Small intestine (tissue), 7 donors: ENCODE results near the gene EPSTI1. TPM values are rescaled to one million over a fixed set of nuclear protein-coding genes. Genes with fewer than 3 reads are reported as not detected.
A peak's percentile ranks its signal among the peaks of the same experiment; 100 is the strongest.

Experiments
- DNase-seq, 2 donors: peaks; one replicate each; pipeline versions ENCODE4 v3.0.0 to v3.0.0-alpha.2; 2013
- FAIRE-seq: peaks from 2 replicates; lab custom pipeline; 2012; peaks lifted over from hg19 to GRCh38; lab: Jason Lieb, UNC
- H3K27ac ChIP-seq, 3 donors: one replicate each; pipeline ENCODE4 v1.5.1; 2013; ENCODE audit warnings: low read length in 2 of 3, mild to moderate bottlenecking in 2 of 3, control low read depth in 1 of 3, inconsistent platforms in 1 of 3, low read depth in 1 of 3, moderate library complexity in 1 of 3
- H3K27me3 ChIP-seq, 3 donors: one replicate each; pipeline ENCODE4 v1.6.1; 2013; ENCODE audit warnings: low read length in 3 of 3, inconsistent platforms in 1 of 3; ENCODE audit not compliant: control insufficient read depth in 3 of 3, insufficient read depth in 3 of 3
- H3K36me3 ChIP-seq, 3 donors: one replicate each; pipeline ENCODE4 v1.6.1; 2013; ENCODE audit warnings: low read length in 3 of 3, inconsistent platforms in 1 of 3, low read depth in 1 of 3, mild to moderate bottlenecking in 1 of 3, moderate library complexity in 1 of 3; ENCODE audit not compliant: control insufficient read depth in 3 of 3, insufficient read depth in 2 of 3
- H3K4me1 ChIP-seq, 3 donors: one replicate each; pipeline ENCODE4 v1.6.1; 2013; ENCODE audit warnings: low read length in 2 of 3, inconsistent platforms in 1 of 3, low read depth in 1 of 3, mild to moderate bottlenecking in 1 of 3, moderate library complexity in 1 of 3; ENCODE audit not compliant: control insufficient read depth in 3 of 3, insufficient read depth in 2 of 3
- H3K4me3 ChIP-seq, 3 donors: one replicate each; pipeline ENCODE4 v1.5.1; 2013; ENCODE audit warnings: low read length in 3 of 3, control low read depth in 1 of 3, inconsistent platforms in 1 of 3, low read depth in 1 of 3, mild to moderate bottlenecking in 1 of 3, moderate library complexity in 1 of 3
- H3K9me3 ChIP-seq, 2 donors: one replicate each; pipeline ENCODE4 v1.6.1; 2013; ENCODE audit warnings: low read depth in 1 of 2, low read length in 1 of 2; ENCODE audit not compliant: control insufficient read depth in 2 of 2, insufficient read depth in 1 of 2
- WGBS, 3 donors: extraction: QIAGEN DNeasy Blood & Tissue Kit; methylation state at CpG; one replicate each; pipeline ENCODE4 v1.1.7; 2013; 5-methylcytosine and 5-hydroxymethylcytosine counted together
- polyA plus RNA-seq, 4 donors: library from polyadenylated mRNA; stranded (reverse) in 3 of 4; unstranded in 1 of 4; fragments of 200-250 nt in 3 of 4; fragments of 120-200 nt in 1 of 4; gene quantifications; one replicate each; pipeline versions ENCODE4 v1.2.1 to v1.2.3, GENCODE V29; 2013
- donor health status: healthy with polysubstance abuse.
- donor health status: control.
- donor health status: control.
- donor health status: Bipolar disorder and iron deficiency.
- donor health status: healthy.

Gene EPSTI1
- polyA plus RNA-seq, 4 donors, result 11.3 to 83.8 (median 15.0) TPM

DNA sequence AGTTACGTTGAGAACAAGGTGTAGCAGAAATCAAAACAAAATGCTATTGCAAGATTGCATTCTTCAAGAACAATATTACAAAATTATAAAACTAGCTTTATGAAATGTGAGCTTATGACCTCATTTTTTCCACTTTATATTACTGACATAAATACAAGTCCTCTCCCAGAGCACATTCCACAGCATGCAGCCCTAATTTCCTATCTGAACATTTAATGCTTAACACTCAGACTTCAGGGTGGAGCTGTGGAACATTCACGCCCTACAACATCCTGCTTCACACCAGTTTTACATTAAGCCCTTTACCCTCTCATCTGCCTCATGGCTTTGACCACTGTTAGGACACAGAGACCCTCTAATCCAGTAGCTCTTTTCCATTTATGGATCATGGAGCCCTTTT, 65.5 kb downstream of the EPSTI1 start:
- Histone ChIP-seq H3K27ac (no peak overlapping the region), H3K4me3 (no peak overlapping the region), H3K4me1 (no peaks in the 10 kb centered on the region), H3K36me3 (peaks cover 6 to 21% (median 20%) of the 10 kb centered on the region in 3 donors), H3K9me3 (no peaks in the 10 kb centered on the region), H3K27me3 (no peaks in the 10 kb centered on the region)
- DNase-seq (no peak), FAIRE-seq (no peak)
- 77 to 92% (median 78%) methylated on average over 2 of the region's 2 CpGs for WGBS, 3 donors

DNA sequence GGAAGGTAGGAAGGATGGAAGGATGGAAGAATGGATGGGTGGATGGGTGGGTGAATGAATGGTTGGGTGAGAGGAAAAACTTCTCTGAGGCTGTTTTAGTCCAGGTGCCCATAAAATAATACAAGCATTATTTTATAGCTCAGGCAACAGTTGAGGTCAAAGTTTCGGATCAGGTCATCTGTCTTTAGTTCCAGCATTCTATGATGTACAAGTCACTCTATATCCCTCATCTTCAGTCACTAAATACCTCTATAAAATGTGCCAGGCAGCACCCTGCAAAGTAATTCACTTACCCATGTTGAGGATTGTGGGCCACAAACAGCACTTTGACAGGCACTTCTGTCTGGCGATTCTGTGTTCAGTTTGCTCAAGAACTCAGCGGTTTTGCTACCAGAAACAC, 66.0 kb downstream of the EPSTI1 start:
- Histone ChIP-seq H3K36me3 (peaks cover 9 to 21% (median 20%) of the 10 kb centered on the region in 3 donors), H3K4me1 (no peaks in the 10 kb centered on the region), H3K4me3 (no peak overlapping the region), H3K27me3 (no peaks in the 10 kb centered on the region), H3K9me3 (no peaks in the 10 kb centered on the region), H3K27ac (no peak overlapping the region)
- FAIRE-seq (no peak), DNase-seq (no peak)
- 81 to 90% (median 90%) methylated on average over 3 of the region's 3 CpGs for WGBS, 3 donors

DNA sequence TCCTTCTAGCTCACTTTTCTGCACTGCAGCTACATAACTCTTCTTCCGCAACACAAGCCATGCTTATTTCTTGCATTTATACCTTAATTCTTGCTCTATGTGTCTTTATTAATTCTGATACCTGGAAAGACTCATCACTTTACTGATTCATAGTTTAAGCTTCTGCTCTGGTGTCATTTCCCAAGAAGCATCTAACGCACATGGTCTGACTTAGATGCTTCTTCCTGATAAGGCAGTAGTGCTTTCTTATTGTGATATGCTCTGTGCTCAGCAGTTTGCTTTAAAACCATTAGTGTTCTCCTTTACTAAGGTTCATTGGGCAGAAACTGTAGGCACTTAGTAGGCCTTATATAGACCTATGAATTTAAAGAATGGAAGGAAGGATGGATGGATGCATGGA, 66.4 kb downstream of the EPSTI1 start:
- FAIRE-seq, result no peak

DNA sequence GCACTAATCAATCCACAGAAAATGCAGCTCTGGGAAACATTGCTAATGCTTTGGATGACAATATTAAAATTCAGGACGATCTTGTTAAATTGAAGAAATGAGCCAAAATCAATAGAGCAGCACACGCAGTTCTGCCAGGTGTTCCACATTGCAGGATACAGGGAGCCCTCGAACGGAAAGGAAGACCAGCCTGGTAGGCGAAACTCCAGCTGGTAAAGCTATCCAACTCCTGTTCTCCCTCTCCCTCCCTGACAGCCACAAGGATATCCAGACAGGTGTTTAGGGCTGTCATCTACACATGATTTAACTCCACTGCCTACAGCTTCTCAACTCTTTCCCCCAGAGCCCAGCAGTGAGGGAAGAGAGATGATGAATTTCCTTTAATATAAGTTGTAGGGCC, 67.7 kb downstream of the EPSTI1 start:
- H3K27ac ChIP-seq, result no peak overlapping the region
- DNase-seq (no peak), FAIRE-seq (no peak)
- H3K36me3 ChIP-seq, result peaks cover 8 to 30% (median 20%) of the 10 kb centered on the region in 3 donors
- no peaks in the 10 kb centered on the region for H3K4me1 ChIP-seq
- WGBS, 3 donors, result 94 to 97% (median 95%) methylated on average over 5 of the region's 5 CpGs
- no peak overlapping the region for H3K4me3 ChIP-seq
- no peaks in the 10 kb centered on the region for H3K9me3 ChIP-seq
- no peaks in the 10 kb centered on the region for H3K27me3 ChIP-seq

More for the DNA sequence above, 66.4 kb downstream of the EPSTI1 start:
- no peak for DNase-seq
- Histone ChIP-seq H3K4me3 (no peak overlapping the region), H3K27me3 (no peaks in the 10 kb centered on the region), H3K4me1 (no peaks in the 10 kb centered on the region), H3K9me3 (no peaks in the 10 kb centered on the region), H3K27ac (no peak overlapping the region), H3K36me3 (peaks cover 9 to 21% (median 20%) of the 10 kb centered on the region in 3 donors)
- 95 to 97% (median 97%) methylated on average over 2 of the region's 2 CpGs for WGBS, 3 donors

DNA sequence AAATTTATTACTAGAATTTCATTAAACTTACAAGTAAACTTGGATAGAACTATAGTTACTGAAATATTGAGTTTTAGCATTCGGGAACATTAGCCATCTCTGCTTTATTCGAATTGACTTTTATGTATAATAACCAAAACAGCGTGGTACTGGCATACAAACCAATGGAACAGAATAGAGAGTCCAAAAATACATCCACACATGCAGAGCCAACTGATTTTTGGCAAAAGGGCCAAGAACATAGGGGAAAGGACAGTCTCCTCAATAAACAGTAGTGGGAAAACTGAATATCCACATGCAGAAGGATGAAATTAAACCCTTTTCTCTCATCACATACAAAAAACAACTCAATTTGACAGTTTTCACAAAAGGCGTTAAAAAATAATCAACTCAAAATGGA, 84.3 kb downstream of the EPSTI1 start:
- FAIRE-seq (no peak), DNase-seq (no peak)
- WGBS, 3 donors, result 96 to 99% (median 97%) methylated on average over 4 of the region's 4 CpGs
- H3K27me3 ChIP-seq, result no peaks in the 10 kb centered on the region
- H3K36me3 ChIP-seq, result peaks cover 3 to 10% (median 4%) of the 10 kb centered on the region in 3 donors
- no peak overlapping the region for H3K4me3 ChIP-seq
- no peak overlapping the region for H3K27ac ChIP-seq
- H3K9me3 ChIP-seq, result no peaks in the 10 kb centered on the region
- no peaks in the 10 kb centered on the region for H3K4me1 ChIP-seq

DNA sequence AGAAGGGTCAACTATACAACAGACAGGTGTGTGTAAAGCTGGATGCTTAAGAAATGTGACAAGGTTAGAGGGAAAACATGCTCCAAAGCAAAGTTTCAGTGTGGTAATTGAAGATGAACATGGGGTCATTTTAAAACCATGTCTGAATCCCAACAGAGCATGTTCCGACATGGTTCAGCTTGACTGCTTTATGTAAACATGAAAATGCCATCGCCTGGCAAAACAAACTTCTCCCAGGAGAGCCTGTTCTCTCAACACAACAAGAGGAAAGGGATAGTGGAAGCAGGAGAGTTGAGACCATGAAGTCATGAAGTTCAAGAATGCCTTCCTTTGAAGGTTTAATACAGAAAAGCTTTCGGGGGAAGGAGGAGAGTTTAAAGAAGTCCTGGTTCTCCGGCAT, 85.8 kb downstream of the EPSTI1 start:
- Histone ChIP-seq H3K4me3 (no peak overlapping the region), H3K9me3 (no peaks in the 10 kb centered on the region), H3K27ac (no peak overlapping the region), H3K4me1 (no peaks in the 10 kb centered on the region), H3K36me3 (peaks cover 0 to 8% (median 1%) of the 10 kb centered on the region in 3 donors), H3K27me3 (no peaks in the 10 kb centered on the region)
- WGBS, 3 donors, result 88 to 97% (median 94%) methylated on average over 4 of the region's 4 CpGs
- DNase-seq, result no peak
- FAIRE-seq, result no peak

DNA sequence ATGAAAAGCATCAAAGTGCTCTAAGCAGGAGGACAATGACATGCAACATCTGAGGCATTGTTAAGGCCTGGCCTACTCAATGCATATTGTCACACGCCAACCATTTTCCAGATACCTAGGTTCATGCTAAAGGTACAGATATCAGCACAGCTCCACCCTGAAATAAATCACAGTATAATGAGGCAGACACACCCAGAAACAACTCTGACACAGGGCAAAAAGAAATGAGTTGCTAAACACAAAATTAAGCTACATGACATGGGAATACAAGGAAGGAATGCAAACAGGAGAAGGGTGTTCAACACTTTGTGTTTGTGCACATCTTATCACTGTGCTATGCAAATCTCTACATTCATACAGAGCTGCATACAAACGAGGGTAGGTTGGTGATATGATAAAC, 86.5 kb downstream of the EPSTI1 start:
- no peaks in the 10 kb centered on the region for H3K4me1 ChIP-seq
- no peak overlapping the region for H3K27ac ChIP-seq
- peaks cover 0 to 8% (median 1%) of the 10 kb centered on the region in 3 donors for H3K36me3 ChIP-seq
- no peaks in the 10 kb centered on the region for H3K27me3 ChIP-seq
- WGBS, 3 donors, result 48 to 75% (median 55%) methylated on average over 2 of the region's 2 CpGs
- no peaks in the 10 kb centered on the region for H3K9me3 ChIP-seq
- DNase-seq, result peak in 1 of 2 donors; percentile 38
- FAIRE-seq, result no peak
- H3K4me3 ChIP-seq, result no peak overlapping the region

DNA sequence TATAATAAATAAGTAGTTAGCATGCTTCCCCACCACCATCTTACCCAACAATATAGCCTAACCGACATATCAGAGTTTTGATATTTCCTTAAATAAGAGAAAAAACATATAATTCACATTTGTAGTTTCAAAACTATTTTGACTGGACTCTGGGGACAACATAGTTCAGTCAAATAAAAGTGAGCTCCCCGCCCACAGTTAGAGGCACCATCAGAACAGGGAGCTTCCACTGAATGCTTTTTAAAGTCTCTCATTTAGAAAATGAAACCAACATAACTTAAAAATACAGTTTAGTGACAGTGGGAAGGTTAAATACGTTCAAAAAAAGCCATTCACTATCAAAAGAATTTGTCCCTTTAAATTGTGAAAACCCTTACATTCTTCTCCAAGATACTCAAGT, 92.8 kb downstream of the EPSTI1 start:
- H3K4me1 ChIP-seq, result peaks cover 0 to 3% (median 0%) of the 10 kb centered on the region in 3 donors
- FAIRE-seq (no peak), DNase-seq (no peak)
- H3K9me3 ChIP-seq, result no peaks in the 10 kb centered on the region
- 76 to 90% (median 79%) methylated on average over 3 of the region's 3 CpGs for WGBS, 3 donors
- H3K4me3 ChIP-seq, result no peak overlapping the region
- no peak overlapping the region for H3K27ac ChIP-seq
- peaks cover 0 to 9% (median 6%) of the 10 kb centered on the region in 3 donors for H3K36me3 ChIP-seq
- no peaks in the 10 kb centered on the region for H3K27me3 ChIP-seq

DNA sequence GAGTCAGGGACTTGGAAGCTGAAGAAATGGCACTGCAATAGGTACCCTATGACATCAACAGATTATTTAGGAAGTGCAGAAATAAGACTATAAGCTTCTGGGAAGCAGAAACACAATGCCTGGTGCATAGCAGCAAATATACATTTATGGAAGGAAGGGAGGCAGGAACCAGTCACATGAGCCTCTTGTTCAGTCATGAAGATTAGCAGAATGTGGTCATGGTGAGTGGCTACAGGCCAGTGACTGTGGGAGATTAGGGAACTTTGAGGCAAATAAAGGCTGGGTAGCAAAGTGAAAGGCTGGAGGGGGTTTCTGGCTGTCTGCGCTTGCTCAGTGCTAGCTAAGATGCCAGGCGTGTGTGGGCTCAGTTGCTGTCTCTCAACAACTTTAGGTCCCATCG, 96.3 kb downstream of the EPSTI1 start:
- FAIRE-seq (no peak), DNase-seq (no peak)
- Histone ChIP-seq H3K4me3 (no peak overlapping the region), H3K27ac (no peak overlapping the region), H3K27me3 (no peaks in the 10 kb centered on the region), H3K9me3 (peaks cover 0 to 1% of the 10 kb centered on the region in 2 donors), H3K4me1 (peaks cover 0 to 3% (median 2%) of the 10 kb centered on the region in 3 donors), H3K36me3 (peaks cover 0 to 11% (median 6%) of the 10 kb centered on the region in 3 donors)
- 95 to 100% (median 97%) methylated on average over 2 to 3 of the region's 3 CpGs for WGBS, 3 donors
